ENCODE measurements around the gene NELL2. TPM values are rescaled to one million over a fixed set of nuclear protein-coding genes. Genes with fewer than 3 reads are reported as not detected.

Gene NELL2
- total RNA-seq, 1 experiment from 2014 or later: 19.9 TPM

DNA sequence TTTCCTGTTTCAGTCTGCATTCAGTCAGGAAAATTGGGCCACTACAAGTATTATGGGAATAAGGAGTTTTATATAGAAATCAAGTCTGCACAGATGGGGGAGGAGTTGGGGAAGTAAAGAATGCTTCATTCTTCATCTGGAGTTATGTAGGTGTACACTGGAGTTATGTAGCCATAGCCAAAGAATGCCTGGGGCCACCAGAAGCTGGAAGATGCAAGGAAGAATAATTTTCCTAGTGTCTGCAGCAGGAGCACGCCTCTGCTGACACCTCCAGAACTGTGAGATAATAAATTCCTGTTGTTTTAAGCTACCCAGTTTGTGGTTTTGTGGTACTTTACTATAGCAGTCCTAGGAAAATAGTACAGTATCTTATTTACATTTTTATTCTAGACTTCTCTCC is 333.4 kb downstream of the NELL2 start:
- no peak for DNase-seq (ENCODE audit: low read depth)

DNA sequence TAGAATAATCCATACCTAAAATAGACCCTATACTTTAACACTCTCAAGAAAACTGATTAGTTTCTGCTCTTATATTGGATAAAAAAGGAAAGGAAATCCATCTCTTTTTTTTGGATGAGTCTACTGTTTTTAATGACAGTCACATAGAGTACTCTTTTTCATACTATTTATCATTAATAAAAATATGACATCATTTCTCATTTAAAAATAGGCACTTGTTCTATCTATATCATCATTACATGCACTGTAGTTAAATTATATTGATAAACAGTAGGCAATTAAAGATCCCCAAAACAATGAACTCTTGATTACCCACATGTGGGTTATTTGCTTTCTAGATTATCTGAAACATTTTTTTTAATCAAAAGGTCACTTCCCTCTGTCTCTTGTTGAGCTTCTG is 338.8 kb downstream of the NELL2 start:
- no peak for DNase-seq (ENCODE audit: low read depth)

DNA sequence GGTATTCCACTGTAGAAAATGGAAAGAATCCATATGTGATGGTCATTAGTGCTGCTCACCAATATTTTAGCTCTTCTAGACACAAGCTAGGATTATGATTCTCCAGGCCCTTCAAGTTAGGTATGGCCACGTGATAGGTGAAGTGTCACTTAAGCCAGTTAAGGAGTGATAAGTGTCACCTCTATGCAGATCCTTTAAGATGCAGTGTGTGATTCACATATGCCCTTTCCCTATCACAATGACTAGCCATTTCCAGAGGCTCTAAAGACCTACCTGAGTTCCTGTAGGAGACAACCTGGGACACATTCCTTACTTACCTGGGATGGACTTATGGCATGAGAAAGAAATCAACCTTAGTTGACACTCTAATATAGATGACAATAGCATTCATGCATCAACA is 343.2 kb downstream of the NELL2 start:
- no peak for DNase-seq (ENCODE audit: low read depth)

GRCh38 chr12:44531320-44531971 is 344.7 kb downstream of the NELL2 start:
- DNase-seq (ENCODE audit: low read depth): no peak

DNA sequence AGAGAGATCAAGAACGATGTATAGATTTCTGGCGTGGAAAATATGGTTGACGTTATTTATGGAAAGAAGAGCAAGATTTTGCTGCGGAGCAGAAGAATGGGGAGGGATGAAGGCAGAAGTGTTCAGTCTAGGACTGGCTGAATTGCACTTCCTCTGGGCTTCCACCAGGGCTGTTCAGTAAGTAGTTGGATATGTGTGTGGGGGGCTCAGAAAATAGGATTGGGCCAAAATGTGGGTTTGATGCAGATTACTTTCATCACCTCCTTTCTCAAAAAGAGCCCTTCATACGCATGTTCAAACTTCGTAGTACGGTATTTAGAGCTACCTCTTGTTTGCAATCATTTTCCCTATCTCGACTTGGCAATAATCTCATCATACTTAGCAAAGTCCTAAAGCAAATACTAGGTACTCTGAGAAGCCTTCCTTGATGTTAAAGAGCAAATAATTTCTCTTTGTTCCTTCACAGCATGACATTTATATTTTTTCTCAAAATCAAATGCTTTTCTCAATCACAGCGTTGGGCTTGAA is 349.4 kb downstream of the NELL2 start:
- DNase-seq (ENCODE audit: low read depth): no peak

DNA sequence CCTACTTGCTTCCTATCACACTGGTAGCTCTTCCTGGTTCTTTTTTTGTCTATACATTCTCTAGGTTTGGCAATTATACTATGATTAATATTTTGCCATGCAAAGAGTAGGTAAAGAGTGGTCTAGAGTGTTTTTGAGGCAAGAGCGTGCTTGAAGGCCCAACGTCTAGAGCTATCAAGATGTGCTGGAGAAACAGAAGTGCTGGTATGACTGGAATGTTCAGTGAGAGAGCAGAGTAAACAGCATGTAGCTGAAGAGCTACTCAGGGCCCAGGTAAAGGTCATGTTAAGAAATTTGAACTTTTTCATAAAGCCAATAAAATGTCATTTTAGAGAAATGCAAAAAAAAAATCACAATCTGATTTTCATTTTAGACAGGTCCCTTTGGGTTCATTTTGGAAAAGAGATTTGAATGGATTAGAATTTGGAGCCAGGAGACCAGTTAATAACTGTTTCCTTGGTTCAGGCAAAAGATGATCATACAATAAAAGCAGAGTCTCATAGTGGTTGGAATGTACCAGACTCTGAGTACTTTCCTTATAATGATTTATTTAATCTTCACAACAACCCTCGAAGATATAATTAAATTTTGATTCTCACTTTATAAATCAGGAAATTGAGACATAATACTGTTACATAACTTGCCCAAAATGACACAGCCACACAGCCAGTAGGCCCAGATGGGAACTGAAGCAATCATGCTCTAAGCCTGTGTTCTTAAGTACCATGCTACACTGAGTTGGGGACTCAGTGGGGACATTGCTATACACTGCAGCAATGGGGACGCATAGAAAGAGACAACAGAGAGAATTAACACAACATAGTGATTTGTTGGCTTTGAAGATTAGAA is 350.1 kb downstream of the NELL2 start:
- no peak for DNase-seq (ENCODE audit: low read depth)

DNA sequence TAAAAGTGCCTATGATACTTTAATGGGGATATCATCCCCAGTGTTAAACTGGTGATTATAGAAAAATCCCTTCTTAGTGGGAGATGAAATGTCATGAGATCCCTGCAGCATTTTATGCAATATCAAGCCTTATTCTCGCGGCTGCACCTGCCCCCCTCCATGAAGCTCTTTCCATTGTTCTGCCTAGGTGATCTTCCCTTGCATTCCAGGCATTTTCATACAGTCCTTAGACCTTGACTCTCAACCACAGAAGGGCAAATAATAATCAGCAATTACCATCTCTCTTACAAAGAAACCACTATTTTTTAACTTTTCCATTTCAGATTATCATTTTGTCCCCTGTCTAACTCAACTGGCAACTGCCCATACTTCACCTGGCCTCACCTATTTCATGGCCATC is 352.3 kb downstream of the NELL2 start:
- no peak for DNase-seq (ENCODE audit: low read depth)

- DNase-seq (ENCODE audit: low read depth): no peak
These were observed 354.4 kb downstream of the NELL2 start for GRCh38 chr12:44521702-44522101.

DNA sequence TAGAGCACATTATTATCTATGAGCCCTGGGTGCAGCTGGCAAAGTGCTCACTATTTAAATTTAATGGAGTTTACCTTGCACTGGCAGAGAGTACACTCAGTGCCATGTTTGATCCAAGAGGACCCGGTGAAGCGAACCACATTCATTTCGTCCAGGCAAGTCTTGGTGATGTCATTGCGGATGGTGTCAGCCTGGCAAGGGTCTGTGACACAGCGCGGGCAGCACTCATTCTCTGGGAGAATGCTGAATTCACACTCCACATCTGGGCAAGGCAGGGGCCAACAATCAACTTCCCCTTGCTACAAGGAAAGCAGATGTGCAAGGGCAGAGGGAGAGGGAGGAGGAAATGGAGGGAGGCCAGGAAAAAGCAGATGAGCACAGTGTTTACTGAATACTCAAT is 356.2 kb downstream of the NELL2 start:
- no peak for DNase-seq (ENCODE audit: low read depth)

GRCh38 chr12:44511289-44511688 is 364.8 kb downstream of the NELL2 start:
- DNase-seq (ENCODE audit: low read depth): no peak

GRCh38 chr12:44510510-44510909 is 365.6 kb downstream of the NELL2 start:
- DNase-seq (ENCODE audit: low read depth): no peak

GRCh38 chr12:44510076-44510475 is 366.0 kb downstream of the NELL2 start:
- no peak for DNase-seq (ENCODE audit: low read depth)

GRCh38 chr12:44509471-44509870 is 366.6 kb downstream of the NELL2 start:
- peak; percentile 9 for DNase-seq (ENCODE audit: low read depth)

DNA sequence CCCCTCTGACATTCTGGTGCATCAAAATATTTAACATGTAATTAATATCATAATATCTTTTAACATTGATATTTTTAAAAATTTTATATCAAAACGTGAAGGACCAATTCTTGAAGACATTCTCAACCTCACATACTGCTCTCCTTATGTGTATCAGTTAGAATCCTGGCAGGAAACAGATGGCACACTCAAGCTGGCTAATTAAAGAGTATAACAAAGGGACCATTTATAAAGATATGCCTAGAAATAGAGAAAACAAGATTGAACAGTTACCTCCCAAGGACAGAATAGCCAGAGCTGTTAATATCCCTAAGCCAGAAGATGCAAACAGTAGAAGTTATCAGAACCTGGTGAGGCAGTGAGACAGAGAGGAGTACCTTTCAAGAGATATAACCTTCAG is 368.7 kb downstream of the NELL2 start:
- no peak for DNase-seq (ENCODE audit: low read depth)

GRCh38 chr12:44504799-44505198 is 371.3 kb downstream of the NELL2 start:
- DNase-seq (ENCODE audit: low read depth): no peak

DNA sequence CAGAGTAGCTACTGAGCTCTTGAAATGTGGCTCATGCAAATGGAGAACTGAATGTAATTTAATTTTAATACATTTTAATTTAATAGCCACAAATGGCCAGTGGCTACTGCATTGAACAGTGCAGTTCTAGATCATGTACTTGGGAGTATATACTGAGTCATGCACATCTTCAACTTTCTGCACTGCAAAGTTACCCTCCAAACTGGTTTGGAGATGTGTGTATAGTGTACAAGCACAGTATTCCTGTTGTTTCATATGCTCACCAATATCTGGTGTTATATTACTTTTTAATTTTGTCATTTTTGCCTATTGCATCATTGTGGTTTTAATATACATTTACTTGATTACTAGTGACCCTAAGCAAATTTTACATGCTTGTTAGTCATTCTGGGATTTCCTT is 372.8 kb downstream of the NELL2 start:
- no peak for DNase-seq (ENCODE audit: low read depth)

- no peak for DNase-seq (ENCODE audit: low read depth)
These were observed 373.4 kb downstream of the NELL2 start for GRCh38 chr12:44502681-44503080.

- no peak for DNase-seq (ENCODE audit: low read depth)
These were observed 375.7 kb downstream of the NELL2 start for GRCh38 chr12:44500423-44500822.

DNA sequence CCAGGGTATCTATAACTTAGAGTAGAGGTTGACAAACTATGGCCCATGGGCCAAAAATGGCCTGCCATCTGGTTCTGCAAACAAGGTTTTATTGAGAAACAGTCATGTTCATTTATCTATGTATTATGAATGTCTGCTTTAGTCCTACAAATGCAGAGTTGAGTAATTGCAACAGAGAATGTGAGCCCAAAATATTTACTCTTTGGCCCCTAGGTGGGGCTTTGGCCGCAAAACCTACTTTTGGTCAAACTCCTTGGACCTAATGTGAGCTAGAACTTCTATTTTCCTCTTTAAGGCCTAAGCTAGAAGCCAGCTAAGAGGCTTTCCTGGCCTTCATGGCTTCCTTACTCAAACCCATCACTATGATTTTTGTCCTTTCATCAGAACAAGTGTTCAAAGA is 379.1 kb downstream of the NELL2 start:
- DNase-seq (ENCODE audit: low read depth): no peak

GRCh38 chr12:44490181-44490580 is 385.9 kb downstream of the NELL2 start:
- DNase-seq (ENCODE audit: low read depth): no peak

- no peak for DNase-seq (ENCODE audit: low read depth)
These were observed 387.9 kb downstream of the NELL2 start for GRCh38 chr12:44488180-44488579.

GRCh38 chr12:44484862-44485261 is 391.3 kb downstream of the NELL2 start:
- no peak for DNase-seq (ENCODE audit: low read depth)

DNA sequence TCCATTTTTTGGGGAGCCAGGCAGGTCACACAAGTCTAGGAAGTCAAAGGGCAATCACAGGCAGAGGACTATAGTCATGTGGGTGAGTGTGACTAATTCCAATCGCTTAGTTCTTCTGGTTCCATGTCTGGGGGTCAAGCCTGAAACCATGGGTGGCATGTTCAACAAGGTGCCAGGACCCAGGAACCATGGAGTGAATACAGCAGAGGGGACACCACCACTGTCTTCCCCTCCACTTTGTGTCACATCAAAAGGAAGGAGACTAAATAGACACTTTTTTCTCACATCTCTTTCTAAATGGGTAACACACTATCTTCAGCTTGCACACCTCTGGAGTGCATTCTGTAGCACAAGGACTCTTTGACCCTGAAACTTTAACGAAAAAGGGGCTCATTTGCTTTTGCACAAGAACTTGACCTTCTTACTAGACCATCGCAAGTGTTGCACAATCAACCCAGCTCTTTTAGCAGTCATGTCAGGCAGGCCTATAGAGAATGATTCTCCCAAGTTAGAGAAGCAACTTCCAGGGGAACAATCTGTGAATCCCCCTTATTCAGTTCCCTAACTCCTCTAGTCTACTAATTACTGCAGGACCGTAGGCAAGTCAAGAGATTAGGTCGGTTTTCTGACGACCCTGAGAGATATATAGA is 398.7 kb downstream of the NELL2 start:
- DNase-seq (ENCODE audit: low read depth): no peak
